PFSK-1 (cell line): ENCODE measurements around the gene INSM2.

Experiments
- FOXP2 ChIP-seq: optimal IDR thresholded peaks from 2 replicates; pipeline ENCODE3; 2011; ENCODE audit warnings: borderline replicate concordance, control low read depth, inconsistent platforms; ENCODE audit not compliant: insufficient read depth; ENCODE audit errors: extremely low read length, extremely low read depth
- POLR2AphosphoS5 ChIP-seq: IDR thresholded peaks from 2 replicates; pipeline ENCODE4 v1.6.1; 2012; ENCODE audit warnings: low read depth, mild to moderate bottlenecking, control low read depth, low read length, moderate library complexity
- SIN3A ChIP-seq: IDR thresholded peaks from 2 replicates; pipeline ENCODE4 v1.6.1; 2012; ENCODE audit warnings: mild to moderate bottlenecking, low read length, moderate library complexity, borderline replicate concordance; ENCODE audit not compliant: insufficient read depth
- TAF1 ChIP-seq: IDR thresholded peaks from 2 replicates; pipeline ENCODE4 v1.6.1; 2012; ENCODE audit warnings: low read length, control low read depth, borderline replicate concordance; ENCODE audit not compliant: insufficient read depth
- TF ChIP-seq, protein P1 (sequence below), 2 experiments: IDR thresholded peaks; 2 replicates each; pipeline versions ENCODE4 v1.6.1 to v1.8.0; 2011 to 2012; ENCODE audit warnings: low read depth in 2 of 2, low read length in 2 of 2, control low read depth in 1 of 2, inconsistent platforms in 1 of 2, mild to moderate bottlenecking in 1 of 2, moderate library complexity in 1 of 2; ENCODE audit not compliant: insufficient read depth in 1 of 2

Gene INSM2

DNA sequence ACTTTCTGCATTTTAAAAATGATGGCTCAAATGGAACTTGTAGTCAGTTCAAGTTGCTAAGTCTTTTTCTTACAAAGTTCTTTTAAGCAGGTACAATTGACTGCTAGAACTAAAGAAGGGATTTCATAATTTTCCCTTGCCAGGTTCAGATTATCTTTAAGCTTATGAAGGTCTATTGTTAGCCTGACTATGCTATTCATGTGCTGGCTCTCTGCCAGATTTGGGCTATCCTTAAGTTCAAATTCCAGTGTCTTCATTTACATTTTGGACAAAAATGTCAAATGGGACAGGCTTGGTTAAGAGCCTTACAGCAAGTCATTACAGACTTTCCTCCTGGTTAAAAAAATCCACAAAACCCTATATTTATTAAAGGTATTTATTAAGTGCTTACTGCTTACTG lies 42.3 kb downstream of the INSM2 start:
- no peak for TF ChIP-seq TAF1
- no peak for TF ChIP-seq POLR2AphosphoS5
- TF ChIP-seq FOXP2, result no peak
- TF ChIP-seq, protein P1, sequence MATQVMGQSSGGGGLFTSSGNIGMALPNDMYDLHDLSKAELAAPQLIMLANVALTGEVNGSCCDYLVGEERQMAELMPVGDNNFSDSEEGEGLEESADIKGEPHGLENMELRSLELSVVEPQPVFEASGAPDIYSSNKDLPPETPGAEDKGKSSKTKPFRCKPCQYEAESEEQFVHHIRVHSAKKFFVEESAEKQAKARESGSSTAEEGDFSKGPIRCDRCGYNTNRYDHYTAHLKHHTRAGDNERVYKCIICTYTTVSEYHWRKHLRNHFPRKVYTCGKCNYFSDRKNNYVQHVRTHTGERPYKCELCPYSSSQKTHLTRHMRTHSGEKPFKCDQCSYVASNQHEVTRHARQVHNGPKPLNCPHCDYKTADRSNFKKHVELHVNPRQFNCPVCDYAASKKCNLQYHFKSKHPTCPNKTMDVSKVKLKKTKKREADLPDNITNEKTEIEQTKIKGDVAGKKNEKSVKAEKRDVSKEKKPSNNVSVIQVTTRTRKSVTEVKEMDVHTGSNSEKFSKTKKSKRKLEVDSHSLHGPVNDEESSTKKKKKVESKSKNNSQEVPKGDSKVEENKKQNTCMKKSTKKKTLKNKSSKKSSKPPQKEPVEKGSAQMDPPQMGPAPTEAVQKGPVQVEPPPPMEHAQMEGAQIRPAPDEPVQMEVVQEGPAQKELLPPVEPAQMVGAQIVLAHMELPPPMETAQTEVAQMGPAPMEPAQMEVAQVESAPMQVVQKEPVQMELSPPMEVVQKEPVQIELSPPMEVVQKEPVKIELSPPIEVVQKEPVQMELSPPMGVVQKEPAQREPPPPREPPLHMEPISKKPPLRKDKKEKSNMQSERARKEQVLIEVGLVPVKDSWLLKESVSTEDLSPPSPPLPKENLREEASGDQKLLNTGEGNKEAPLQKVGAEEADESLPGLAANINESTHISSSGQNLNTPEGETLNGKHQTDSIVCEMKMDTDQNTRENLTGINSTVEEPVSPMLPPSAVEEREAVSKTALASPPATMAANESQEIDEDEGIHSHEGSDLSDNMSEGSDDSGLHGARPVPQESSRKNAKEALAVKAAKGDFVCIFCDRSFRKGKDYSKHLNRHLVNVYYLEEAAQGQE (IDR thresholded peaks at IDR 0.05; ENCODE audit: insufficient read depth in 1 of 2, low read depth in 2 of 2, low read length in 2 of 2), result no peak
- no peak for TF ChIP-seq SIN3A

- TF ChIP-seq TAF1 (no peak), FOXP2 (no peak), SIN3A (no peak), POLR2AphosphoS5 (no peak)
- TF ChIP-seq, protein P1 (IDR thresholded peaks at IDR 0.05; ENCODE audit: insufficient read depth in 1 of 2, low read depth in 2 of 2, low read length in 2 of 2), result no peak
Observed at GRCh38 chr14:35576856-35577255, 42.9 kb downstream of the INSM2 start.

DNA sequence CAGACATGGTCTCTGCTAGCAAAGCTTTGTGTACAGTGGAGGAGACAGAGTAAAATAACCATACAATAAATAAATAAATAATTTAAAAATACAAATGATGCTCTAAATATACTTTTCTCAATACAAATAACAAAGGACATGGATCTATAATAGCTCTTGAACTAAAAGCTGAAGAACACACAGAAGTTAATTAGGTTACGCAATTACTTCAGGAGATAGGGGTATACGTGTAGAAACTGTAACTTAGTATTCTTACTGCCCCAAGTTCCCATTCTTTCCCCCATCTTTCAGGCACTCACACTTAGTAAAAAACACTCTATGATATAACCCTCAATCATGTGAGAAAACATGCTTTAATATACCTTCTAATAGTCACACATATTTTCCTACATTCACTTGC lies 44.2 kb downstream of the INSM2 start:
- TF ChIP-seq FOXP2 (no peak), POLR2AphosphoS5 (no peak), TAF1 (no peak), SIN3A (no peak)
- TF ChIP-seq, protein P1 (IDR thresholded peaks at IDR 0.05; ENCODE audit: insufficient read depth in 1 of 2, low read depth in 2 of 2, low read length in 2 of 2), result no peak

DNA sequence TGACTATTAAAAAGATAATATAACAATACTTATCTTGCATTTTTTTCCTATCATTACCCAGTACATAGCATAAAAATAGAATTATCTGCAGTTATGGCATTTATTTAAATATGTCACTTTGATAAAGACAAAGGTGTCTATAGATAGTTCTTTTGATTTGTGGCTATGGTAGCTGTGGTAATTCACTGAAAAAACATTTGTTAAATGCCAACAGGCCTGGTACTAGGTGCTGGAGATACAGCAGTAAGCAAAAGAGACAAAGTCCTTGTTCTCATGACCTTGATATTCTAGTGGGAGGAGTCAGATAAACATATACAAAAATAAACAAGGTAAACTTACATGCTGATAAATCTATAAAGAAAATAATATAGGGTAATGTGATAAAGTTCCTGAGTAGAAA lies 44.7 kb downstream of the INSM2 start:
- no peak for TF ChIP-seq POLR2AphosphoS5
- TF ChIP-seq FOXP2, result no peak
- no peak for TF ChIP-seq SIN3A
- TF ChIP-seq, protein P1 (IDR thresholded peaks at IDR 0.05; ENCODE audit: insufficient read depth in 1 of 2, low read depth in 2 of 2, low read length in 2 of 2), result no peak
- no peak for TF ChIP-seq TAF1
